Stimulated activated CD8-positive, alpha-beta memory T cell treated with anti-CD3 and anti-CD28 coated beads, Interleukin-12 subunit alpha, Interleukin-12 subunit beta, amount 100 ng/mL, for 4 hours (primary cell): Measurements from ENCODE around the gene TBXAS1.

ENCODE experiments used
- DNase-seq: peaks from one replicate; pipeline ENCODE4 v3.0.0-alpha.2; 2020; ENCODE audit warnings: low read depth

Gene TBXAS1

DNA sequence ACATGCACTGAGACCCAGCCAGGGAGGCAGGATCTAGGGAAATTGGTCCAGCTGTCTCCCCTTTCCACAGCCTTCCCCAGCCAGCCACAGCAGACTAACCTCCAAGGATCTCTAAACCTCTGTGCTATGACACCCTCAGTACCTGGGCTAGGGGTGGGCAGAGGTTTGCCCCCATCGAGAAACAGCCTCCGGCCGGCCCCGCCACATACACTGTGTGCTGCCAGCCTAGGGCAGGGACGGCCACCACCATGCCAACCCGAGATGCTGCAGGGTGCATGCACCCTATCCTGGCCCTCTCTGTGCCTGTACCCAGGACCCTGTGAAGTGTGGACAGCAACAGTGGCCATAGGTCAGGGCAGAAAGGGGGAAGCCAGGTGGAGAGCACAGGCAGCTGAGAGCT lies 175.6 kb downstream of the TBXAS1 start:
- DNase-seq: no peak

DNA sequence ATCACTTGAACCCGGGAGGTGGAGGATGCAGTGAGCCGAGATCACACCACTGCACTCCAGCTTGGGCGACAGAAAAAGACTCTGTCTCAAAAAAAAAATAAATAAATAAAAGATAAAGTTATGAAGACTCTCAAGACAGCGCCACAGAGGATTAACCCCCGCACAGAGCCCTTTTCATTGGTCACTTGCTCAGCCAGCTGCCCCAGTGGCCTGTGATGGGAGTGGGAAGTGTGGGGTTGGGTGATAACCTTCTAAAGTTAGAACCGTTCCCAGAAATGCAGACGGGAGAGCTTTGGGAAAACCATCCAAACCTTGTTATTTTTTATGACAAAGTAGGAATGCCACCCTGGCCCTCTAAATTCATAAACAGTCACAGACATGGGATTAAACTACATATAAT lies 176.3 kb downstream of the TBXAS1 start:
- DNase-seq: no peak

DNA sequence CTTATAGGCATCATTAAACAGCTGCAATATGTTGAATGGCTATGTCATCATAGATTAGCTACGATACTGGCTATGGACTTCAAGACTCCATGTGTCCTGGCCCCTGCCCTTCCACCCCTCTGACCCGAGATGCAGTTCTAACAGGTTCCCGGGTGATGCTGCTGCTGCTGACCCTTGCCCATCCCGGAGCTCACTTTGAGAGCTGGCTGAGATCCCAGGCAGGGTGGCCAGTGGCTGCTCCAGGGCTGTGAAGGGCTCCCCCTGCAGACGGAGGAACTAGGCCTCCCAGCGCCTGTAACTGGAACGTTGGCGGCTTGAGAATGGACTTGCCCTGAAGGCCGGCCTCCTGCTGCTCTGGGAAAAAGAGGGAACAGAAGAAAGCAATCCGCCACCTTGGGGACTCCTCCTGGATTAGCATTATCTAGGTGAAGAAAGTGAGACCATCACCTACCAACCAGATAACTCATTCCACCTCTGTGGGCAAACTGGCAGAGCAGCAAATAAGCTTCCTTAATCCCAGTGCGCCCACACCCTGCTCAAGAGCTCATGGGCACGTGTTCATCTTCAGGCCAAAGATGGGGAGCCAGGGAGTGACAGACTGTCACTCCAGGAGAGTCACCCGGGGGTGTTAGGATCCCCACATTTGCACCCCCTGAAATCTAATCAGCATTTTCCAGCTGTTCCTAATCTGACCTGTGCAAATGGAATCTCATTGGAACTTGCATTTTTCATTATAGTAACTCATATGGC lies 176.9 kb downstream of the TBXAS1 start:
- no peak for DNase-seq

DNA sequence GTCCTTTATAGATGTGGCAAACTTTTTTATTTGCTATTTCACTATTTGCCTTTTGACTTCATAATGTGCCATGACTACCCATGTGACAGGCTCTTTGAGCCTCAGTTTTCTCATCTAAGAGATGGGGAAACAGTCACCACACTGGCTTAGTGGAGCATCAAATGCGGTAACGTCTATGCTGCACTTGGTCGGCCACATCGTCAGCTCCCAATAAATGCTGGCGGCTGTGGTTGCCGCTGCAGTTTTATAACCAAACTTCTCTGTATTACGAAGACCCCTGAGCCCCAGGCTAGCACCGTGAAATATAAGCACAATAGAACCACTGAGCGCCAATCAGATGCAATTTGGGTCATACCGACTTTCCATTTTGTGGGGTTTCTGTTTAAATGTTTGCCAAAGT lies 177.5 kb downstream of the TBXAS1 start:
- DNase-seq: no peak

DNA sequence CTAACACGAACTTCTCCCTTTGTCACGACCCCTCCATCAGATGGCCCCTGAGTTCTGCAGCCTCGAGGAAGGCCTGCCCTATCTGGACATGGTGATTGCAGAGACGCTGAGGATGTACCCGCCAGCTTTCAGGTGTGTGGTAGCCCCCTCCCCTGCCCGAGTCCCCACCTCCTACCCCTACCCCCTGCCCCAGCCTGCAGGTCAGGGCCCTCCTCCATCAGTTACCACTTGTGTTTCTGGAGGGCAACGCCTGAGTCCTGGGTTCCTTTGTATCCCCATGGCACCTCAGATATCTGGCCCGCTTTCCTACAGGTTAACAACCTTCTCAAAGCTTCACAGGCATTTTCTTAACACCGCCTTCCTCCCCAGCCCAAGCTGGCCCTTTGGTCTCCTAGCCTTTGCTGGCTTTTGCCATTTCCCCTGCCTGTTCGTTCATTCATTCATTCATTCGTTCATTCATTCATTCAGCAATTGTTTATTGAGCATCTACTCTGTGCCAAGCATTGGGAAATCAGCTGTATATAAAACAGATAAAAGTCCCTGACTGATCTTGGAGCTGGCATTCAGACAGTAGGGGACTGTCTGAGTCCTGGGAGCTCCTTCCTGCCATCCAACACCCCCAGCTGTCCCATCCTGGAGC lies 178.1 kb downstream of the TBXAS1 start:
- no peak for DNase-seq

DNA sequence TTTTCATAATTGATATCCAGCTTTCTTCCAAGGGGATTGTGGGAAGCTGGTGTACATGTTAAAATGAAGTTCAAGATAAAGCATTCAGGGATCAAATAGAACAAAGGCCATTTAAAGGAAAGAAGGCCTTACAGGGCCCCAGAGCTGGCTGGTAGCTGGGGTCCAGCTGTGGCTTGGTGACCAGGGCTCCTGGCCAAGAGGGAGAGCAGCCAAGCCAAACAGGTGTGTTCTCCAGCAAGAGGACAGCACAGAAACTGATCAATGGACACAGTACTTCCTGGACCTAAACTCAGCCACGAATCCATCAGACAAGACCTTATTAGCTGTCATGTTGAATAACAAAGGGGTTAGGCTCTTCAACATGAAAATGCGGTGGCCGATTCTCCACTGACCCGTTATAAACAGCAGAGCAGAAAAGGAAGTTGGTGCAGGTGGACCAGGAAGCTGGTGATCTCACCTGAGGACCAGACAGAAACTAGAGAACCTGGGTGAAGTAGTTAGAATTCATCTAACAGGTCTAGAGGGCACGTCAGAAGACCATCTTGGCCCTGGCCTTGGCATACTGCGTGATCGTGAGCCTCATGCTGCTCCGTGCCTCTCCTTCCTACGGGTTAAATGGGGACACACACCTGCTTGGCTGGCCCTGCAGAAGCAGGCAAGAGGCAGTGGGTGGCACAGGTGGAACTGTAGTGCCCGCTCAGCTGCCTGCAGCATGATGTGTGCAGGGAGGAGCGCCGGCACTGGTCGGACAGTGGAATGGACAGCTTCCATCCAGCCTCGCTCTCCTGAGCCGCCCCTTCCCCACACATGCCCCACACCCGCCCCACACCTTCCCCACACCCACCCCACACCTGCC lies 179.9 kb downstream of the TBXAS1 start:
- DNase-seq: no peak

DNA sequence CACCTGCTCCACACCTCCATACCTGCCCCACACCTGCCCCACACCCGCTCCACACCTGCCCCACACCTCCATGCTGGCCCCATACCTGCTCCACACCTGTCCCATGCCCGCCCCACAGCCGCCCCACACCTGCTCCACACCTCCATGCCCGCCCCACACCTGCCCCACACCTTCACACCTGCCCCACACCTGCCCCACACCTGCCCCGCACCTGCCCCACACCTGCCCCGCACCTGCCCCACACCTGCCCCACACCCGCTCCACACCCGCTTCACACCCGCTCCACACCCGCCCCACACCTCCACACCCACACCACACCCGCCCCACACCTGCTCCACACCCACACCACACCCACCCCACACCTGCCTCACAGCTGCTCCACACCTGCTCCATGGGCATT lies 180.7 kb downstream of the TBXAS1 start:
- no peak for DNase-seq

DNA sequence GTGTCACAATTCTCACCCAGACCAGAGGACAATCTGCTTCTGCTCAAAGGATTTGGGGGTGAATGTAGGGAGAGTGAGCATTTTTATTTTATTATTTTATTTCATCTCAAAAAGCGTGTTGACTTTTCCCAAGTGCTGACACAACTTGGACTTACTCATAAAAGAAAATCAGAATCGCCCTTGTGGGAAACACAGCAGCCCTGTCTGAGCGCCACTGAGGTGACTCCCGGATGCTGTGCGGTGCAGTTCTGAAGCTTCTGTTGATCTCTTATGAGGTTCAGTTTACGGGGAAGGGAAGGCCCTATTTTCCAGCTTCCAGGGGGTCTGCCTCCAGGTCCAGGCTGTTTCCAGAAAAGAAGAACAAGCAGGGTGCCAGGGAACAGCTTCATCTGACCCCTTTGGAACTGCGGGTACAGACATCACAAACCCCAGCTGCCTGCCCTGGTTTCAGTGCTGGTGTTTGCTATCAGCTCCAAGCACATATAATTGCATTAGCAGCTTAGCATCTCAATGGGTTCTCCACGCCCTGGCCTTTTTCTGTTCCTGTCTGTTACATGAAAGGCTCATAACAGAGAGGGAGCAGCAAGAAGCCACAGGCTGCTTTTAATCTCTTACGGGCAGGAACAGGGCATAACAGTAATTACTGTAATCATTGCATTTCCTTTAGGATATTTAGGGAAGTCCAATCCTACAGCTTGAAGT lies 181.3 kb downstream of the TBXAS1 start:
- DNase-seq: no peak

DNA sequence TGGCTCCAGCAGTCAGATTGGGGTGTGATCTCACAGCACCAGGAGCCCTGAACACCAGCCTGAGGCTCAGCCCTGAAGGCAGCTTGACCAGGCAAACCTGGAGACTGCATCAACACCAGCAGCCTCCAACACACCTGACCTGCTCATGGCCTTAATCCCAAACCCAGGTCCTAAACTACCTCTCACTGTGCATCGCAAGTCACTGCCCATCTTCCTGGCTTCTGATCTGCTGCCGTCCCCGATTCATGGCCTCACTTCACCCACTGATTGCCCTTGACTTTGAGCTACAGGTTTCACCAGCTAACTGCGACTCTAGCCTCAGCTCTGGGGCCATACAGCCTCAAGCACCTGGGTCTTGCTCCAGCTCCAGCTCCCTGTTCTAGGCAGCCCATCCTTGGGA lies 184.6 kb downstream of the TBXAS1 start:
- no peak for DNase-seq

DNA sequence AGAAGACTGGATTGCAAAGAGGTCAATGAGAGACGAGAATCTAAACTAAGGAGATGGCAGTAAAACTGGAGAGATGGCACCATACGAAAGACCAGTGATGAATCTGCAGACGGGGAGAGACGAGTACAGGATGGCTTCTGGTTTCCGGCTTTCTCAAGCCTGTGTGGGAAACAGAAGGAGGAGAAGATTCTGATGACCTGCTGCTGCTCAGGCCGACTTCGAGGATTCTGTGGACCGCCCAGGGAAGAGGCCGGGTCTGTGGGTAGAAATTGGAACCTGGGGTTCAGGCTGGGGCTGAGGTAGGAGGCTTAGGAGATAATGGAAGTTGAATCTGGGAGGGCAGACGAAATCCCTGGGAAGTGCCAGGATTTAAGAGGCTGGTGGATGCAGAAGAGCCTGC lies 185.1 kb downstream of the TBXAS1 start:
- DNase-seq: no peak

DNA sequence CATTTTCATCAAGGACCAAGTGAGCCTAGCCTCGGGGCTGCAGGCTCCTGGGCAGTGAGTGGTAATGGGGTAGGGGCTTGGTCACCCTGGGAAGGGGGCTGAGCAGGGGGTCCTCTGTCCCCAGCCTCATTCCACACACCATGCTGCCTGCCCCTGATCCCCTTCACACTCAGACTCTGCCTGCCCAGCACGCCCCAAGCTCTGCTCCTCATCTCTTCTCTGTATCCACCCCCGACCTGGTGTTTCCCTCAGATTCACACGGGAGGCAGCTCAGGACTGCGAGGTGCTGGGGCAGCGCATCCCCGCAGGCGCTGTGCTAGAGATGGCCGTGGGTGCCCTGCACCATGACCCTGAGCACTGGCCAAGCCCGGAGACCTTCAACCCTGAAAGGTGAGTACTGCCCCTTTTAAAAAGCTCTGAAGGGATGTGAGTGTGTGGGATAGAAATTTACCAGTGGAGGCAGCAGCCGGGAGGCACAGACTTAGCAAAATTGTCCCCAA lies 186.5 kb downstream of the TBXAS1 start:
- no peak for DNase-seq

DNA sequence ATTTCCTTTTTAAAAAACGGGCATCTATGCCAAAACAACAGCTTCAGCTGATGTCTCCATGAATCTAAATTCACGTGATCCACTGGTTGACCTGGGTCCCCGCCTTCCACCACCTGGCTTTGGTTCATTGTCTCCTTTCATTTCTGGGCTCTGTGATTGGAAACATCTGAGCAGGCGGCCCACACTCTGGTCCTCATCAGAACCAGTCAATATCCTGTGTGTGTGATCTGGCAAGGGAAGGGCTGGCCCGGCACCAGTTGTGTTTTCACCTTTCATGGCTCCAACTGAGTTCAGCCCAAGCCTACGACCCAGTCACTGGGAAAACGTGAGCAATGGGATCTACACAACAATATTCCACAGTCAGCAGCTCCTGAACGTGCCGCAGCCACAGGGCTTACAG lies 187.5 kb downstream of the TBXAS1 start:
- DNase-seq: no peak

DNA sequence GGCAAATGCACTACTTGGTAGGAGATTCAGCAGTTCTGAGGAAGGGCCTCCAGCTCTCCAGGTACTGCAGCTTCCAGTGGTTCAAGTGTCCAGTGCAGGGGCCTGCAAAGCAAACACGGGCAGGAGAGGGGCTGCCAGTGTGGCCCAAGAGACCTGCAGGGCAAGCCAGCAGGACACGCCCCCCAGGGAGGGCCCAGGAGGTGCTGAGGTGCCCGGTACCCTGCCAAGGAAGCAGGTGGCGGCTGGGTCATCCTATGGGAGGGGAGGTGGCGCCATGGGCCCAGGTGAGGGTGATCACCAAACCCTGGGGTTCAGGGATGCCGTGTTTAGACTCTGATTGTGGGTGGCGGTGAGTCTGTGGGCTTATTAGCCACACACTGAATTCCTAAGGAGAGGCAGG lies 188.0 kb downstream of the TBXAS1 start:
- DNase-seq: no peak

DNA sequence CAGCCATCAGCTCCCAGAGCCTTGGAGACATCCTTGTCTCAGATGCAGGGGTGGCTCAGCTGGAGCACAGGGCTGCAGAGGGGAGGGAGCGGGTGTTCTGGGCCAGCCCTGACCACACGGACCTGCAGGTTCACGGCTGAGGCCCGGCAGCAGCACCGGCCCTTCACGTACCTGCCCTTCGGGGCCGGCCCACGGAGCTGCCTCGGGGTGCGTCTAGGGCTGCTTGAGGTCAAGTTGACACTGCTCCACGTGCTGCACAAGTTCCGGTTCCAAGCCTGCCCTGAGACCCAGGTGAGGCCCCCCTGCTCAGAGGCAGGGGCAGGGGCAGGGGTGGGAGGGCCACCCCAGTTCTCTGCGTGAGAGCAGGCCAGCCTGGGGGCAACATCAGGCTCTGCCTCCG lies 188.5 kb downstream of the TBXAS1 start:
- no peak for DNase-seq

DNA sequence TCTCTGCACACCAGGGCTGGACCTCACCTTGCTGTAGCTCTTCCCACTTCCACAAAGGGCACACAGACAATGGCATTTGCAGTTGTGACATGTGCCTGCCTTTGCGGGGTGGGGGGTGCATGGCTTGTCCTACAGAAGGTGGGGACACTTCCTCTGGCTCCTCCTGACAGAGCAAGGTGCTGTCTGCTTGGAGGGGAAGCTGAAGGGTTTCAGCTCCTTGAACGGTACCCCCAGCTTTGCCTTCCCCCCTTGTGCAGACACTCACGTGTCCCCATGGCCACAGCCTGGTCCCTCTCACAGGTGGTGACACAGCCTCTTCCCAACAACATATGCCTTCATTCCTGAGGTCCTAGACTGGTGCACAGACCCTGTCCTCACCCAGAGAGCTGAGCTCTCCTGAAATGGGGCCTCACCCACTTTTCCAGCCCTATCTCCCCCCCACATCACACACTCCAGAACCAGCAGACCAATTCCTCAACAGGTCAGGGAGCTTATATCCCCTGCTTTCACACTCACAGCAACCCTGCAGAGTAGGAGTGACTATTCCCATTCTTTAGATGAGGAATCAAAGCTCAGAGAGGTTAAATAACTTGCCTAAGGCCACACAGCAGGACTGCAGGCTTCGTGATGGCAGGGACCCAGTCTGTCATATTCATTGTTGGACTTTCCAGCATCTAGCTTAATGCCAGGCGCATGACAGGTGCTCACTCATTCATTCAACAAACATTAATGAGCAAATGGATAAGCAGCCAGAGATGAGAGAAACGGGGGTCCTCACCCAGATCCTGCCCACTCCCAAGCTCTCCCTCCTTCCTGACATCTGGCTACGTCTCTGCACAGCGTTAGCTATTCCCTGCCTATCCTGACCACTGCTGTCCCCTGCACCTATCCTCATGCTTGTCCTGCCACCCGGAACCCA lies 189.3 kb downstream of the TBXAS1 start:
- DNase-seq: no peak

DNA sequence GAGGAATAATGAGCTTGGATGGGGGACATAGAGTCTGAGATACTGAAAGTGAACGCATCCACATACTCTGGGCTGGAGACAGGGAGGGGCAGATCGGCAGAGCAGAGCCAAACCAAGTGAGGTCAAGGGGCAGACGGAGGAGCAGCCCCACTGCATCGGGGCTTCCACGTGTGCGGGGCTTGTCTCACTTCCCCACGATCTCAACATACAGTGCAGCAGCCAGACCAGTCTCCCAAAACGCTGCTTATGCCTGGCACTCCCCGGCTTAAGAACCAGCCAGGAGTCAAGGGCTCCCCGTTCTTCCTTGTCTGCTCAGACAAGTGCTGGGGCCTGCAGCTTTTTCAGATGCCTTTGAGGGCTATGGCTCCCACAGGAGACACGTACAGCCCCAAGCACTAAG lies 190.1 kb downstream of the TBXAS1 start:
- DNase-seq: no peak

DNA sequence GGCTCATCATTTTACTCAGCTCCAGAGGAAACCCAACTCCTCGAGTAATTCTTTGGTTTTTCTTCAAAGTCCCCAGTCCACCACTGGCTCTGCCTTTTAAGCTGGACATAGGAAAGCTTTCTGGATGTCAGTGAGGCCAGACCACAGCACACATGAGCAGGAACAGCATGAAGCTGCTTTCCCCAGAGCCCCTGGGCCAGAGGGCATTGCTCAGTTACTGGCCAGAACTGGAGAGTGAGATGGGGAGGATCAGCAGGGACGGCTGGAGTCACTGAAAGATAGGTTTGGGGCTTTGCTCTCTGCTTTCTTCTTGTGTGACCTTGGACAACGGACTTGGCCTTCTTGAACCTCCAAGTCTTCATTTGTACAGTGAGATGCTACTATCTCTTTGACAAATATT lies 190.5 kb downstream of the TBXAS1 start:
- no peak for DNase-seq

DNA sequence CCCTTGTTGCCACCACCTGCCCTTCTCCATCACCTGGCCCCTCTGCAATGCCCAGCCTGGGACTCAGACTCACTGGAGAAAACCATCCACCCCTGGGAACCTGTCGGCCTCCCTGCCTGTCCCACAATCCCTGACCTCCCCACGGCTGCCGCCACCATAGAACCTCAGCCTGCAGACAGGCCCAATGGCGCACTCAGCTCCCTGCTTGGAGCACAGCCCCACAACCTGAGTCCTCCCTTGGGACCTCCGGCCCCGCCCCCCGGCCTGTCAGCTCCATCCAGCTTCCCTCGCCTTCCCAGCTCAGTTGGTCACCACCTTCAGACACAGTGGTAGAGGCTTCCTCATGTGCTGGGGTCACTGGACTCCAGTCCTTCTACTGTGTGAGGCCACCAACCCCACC lies 192.5 kb downstream of the TBXAS1 start:
- no peak for DNase-seq

DNA sequence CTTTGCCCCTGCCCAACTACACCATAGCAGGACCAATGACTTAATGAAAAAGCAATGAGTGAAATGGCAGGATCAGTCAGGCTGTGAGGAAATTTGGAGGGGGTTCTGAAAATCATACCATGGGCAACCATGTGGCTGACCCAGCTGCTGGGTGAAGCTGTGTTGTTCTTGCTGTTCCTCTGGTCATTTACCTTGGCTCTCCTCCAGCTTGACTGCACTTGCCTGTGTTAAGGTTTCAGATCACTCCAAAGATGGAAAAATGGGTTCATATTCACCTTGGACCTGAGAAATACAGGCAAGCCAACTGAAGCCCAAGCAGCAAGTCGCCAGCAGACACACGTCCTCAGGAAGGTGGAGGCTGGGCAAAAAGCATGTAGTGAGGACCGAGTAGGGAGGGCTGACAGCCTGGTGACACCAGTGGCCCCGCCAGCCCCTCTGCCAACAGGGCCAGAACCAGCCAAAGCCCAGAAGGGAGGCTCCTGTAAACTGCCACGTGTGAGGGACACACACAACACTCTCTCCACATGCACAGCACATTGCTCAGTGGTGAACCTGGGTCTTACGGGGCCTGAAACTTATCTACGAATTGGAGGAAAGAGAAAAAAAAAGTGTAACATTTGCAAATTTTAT lies 193.6 kb downstream of the TBXAS1 start:
- no peak for DNase-seq

DNA sequence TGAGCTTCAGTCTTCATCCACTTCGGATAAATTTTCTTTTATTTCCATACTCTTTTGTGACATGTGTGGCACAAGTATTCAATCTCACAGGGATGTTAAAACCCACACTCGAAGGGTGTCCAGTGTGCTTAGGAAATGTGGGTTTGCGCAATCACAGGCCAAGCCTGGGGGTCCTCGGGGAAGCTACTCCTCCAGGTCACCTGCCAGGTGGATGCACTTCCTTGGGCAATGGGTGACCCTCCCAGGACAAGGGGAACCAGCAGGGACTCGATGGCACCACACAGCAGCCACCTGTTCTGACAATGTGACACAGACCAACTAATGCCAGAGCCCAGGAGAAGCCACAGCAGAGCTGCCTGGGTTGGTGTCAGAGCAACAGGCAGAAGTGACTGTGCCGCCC lies 194.7 kb downstream of the TBXAS1 start:
- no peak for DNase-seq

DNA sequence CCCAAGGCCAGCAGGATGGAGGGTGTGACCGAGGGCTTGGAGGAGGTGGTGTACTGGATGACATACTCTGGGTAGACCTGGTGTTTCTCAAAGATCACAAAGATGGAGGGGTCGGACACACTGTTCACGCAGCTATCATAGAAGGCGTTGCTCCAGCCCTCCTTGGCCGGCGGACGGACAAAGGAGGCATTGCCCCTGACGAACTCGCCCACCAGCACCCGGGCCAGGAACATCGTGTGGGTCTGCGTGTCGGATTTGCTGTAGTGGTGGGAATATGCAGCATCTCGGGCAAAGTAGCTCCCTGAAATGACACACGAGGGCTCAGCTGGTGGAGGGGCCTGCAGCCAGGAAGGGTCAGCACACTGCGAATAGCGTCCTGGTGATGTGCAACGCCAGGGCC lies 195.5 kb downstream of the TBXAS1 start:
- no peak for DNase-seq
